HG03066 (cell line): Measurements from ENCODE around the gene GCN1.

Experiments used
- ATAC-seq: cut with Tn5 transposase; IDR thresholded peaks from one replicate; pipeline ENCODE4 v1.9.1; 2021; ENCODE audit warnings: low read depth; ENCODE audit not compliant: unreplicated experiment

Gene GCN1

GRCh38 chr12:120099738-120100137 lies 94.8 kb downstream of the GCN1 start:
- ATAC-seq = no peak

- ATAC-seq = no peak
These were observed 95.6 kb downstream of the GCN1 start for GRCh38 chr12:120098756-120099470.

- ATAC-seq = no peak
These were observed 97.8 kb downstream of the GCN1 start for GRCh38 chr12:120096671-120097202.

GRCh38 chr12:120095736-120096135 lies 98.8 kb downstream of the GCN1 start:
- ATAC-seq = no peak

GRCh38 chr12:120095331-120095730 lies 99.2 kb downstream of the GCN1 start:
- no peak for ATAC-seq

- ATAC-seq = no peak
These were observed 100.0 kb downstream of the GCN1 start for GRCh38 chr12:120094485-120094884.

GRCh38 chr12:120093592-120094355 lies 100.7 kb downstream of the GCN1 start:
- no peak for ATAC-seq

GRCh38 chr12:120093336-120093591 lies 101.3 kb downstream of the GCN1 start:
- no peak for ATAC-seq

GRCh38 chr12:120092551-120093335 lies 101.8 kb downstream of the GCN1 start:
- no peak for ATAC-seq

GRCh38 chr12:120091371-120092090 lies 103.0 kb downstream of the GCN1 start:
- ATAC-seq = no peak

- ATAC-seq = no peak
These were observed 103.8 kb downstream of the GCN1 start for GRCh38 chr12:120090626-120091295.

GRCh38 chr12:120090206-120090605 lies 104.3 kb downstream of the GCN1 start:
- no peak for ATAC-seq

GRCh38 chr12:120089796-120090195 lies 104.7 kb downstream of the GCN1 start:
- no peak for ATAC-seq

- no peak for ATAC-seq
These were observed 105.4 kb downstream of the GCN1 start for GRCh38 chr12:120089105-120089504.

- ATAC-seq = peak; percentile 96
These were observed 107.5 kb downstream of the GCN1 start for GRCh38 chr12:120086801-120087621.

GRCh38 chr12:120085920-120086645 lies 108.4 kb downstream of the GCN1 start:
- no peak for ATAC-seq

- ATAC-seq = no peak
These were observed 112.9 kb downstream of the GCN1 start for GRCh38 chr12:120081641-120082040.
